ENCODE measurements around the gene SHC2.
A peak's percentile ranks its signal among the peaks of the same experiment; 100 is the strongest.

Gene SHC2

GRCh38 chr19:467554-467953 is 6.7 kb upstream of the SHC2 start:
- TF ChIP-seq CTCF (IDR thresholded peaks at IDR 0.05; ENCODE audit: borderline replicate concordance, control extremely low read depth, extremely low read depth, insufficient read depth, missing control alignments) = no peak
- in situ Hi-C loops (cut with MboI; ENCODE audit: low sequenced_read_pairs, unreplicated experiment) = no loop called here
- DNase-seq (ENCODE audit: low spot score) = no peak

GRCh38 chr19:465056-465816 is 4.4 kb upstream of the SHC2 start:
- in situ Hi-C loops (cut with MboI; ENCODE audit: low sequenced_read_pairs, unreplicated experiment) = no loop called here
- no peak for DNase-seq (ENCODE audit: low spot score)
- TF ChIP-seq CTCF (IDR thresholded peaks at IDR 0.05; ENCODE audit: borderline replicate concordance, control extremely low read depth, extremely low read depth, insufficient read depth, missing control alignments) = no peak

GRCh38 chr19:464208-464545 is 3.3 kb upstream of the SHC2 start:
- in situ Hi-C loops (cut with MboI; ENCODE audit: low sequenced_read_pairs, unreplicated experiment) = no loop called here
- no peak for DNase-seq (ENCODE audit: low spot score)
- TF ChIP-seq CTCF (IDR thresholded peaks at IDR 0.05; ENCODE audit: borderline replicate concordance, control extremely low read depth, extremely low read depth, insufficient read depth, missing control alignments) = no peak

DNA sequence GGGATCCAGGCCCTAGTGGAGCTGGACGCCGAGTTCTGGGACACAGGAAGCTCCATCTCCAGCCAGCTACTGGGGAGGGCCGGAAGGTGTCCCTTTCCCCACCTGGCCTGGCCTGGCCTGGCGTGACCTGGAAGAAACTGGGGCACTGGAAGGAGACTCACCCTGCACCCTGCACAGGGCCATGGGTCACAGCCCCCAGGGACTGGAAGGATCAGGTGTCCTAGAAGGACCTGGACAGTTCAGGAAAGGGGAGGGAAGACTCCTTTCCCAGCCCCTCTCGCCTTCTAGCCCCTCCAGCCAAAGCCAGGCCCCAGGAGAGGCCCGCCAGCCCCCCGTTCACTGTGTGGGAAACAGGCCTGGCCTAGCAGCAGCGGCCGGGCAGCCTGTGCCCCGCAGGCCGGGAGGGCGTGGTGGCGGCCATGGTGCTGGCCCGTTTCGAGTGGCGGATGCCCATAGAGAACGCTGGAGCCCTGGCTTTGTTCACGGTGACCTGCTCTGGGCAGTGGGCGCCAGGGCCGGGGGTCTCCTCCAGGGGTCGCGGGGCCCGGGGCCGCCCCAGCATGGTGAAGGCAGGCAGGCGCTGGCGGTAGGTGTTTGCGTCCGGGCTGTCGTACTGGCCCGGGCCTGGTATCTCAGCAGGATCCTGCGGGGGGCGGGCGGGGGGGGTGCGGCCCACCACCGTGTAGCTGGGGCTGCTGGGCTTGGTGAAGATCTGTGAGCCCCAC is 2.8 kb upstream of the SHC2 start:
- in situ Hi-C loops (cut with MboI; ENCODE audit: low sequenced_read_pairs, unreplicated experiment) = no loop called here
- DNase-seq (ENCODE audit: low spot score) = no peak
- TF ChIP-seq CTCF (IDR thresholded peaks at IDR 0.05; ENCODE audit: borderline replicate concordance, control extremely low read depth, extremely low read depth, insufficient read depth, missing control alignments) = no peak

- no peak for TF ChIP-seq CTCF (IDR thresholded peaks at IDR 0.05; ENCODE audit: borderline replicate concordance, control extremely low read depth, extremely low read depth, insufficient read depth, missing control alignments)
- in situ Hi-C loops (cut with MboI; ENCODE audit: low sequenced_read_pairs, unreplicated experiment) = no loop called here
- no peak for DNase-seq (ENCODE audit: low spot score)
These were observed 1.1 kb upstream of the SHC2 start for GRCh38 chr19:461721-462551.

DNA sequence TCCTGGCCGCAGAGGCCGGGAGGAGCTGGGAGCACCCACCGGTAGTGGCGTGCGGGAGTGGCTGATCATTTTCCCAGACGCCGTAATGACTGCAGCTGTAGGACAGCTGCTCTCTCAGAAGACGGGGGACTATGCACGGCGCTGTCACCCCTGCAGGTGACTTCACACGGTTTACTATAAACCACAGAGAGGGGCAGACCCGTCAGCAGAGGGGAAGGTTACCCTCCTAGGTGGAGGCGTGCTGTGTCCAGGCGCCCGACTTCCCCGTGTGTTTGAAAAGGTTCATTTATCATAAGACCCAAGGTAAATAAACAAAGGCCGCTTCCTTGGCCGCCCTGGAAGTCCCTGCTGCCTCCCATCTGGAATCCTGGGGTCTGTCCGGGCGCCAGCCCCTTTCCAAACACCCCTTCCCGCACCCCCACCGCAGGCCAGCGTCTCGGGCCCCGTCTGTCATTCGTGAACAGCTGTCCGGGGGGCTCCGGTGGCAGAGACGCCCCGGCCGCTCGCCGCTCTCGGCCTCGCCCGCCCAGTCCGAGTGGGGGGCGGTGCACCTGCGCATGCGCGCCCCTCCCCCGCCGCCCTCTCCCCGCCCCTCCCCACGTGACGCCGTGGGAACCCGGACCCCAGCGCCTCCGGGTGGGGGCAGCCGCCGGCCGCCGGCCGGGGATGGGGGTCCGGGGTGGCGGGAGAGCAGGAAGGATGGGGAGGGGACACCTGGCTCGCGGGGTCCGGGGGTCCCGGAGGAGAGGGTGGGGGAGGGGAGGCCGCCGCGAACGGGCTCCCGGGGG is 915 bp downstream of the SHC2 start:
- in situ Hi-C loops (cut with MboI; ENCODE audit: low sequenced_read_pairs, unreplicated experiment) = no loop called here
- TF ChIP-seq CTCF (IDR thresholded peaks at IDR 0.05; ENCODE audit: borderline replicate concordance, control extremely low read depth, extremely low read depth, insufficient read depth, missing control alignments) = no peak
- peak; percentile 60 for DNase-seq (ENCODE audit: low spot score)

Data from GM13976 (cell line).